GM20000 (cell line): ENCODE results near the gene MCF2L2.

Experiments used
- DNase-seq: peaks from one replicate; pipeline ENCODE4 v3.0.0; 2012; ENCODE audit warnings: low spot score
- TF ChIP-seq, protein P1 (sequence below): IDR thresholded peaks from 2 replicates; pipeline ENCODE4 v1.5.1; 2012; ENCODE audit warnings: mild to moderate bottlenecking, control low read depth; ENCODE audit errors: extremely low read depth, missing control alignments

MCF2L2 gene

DNA sequence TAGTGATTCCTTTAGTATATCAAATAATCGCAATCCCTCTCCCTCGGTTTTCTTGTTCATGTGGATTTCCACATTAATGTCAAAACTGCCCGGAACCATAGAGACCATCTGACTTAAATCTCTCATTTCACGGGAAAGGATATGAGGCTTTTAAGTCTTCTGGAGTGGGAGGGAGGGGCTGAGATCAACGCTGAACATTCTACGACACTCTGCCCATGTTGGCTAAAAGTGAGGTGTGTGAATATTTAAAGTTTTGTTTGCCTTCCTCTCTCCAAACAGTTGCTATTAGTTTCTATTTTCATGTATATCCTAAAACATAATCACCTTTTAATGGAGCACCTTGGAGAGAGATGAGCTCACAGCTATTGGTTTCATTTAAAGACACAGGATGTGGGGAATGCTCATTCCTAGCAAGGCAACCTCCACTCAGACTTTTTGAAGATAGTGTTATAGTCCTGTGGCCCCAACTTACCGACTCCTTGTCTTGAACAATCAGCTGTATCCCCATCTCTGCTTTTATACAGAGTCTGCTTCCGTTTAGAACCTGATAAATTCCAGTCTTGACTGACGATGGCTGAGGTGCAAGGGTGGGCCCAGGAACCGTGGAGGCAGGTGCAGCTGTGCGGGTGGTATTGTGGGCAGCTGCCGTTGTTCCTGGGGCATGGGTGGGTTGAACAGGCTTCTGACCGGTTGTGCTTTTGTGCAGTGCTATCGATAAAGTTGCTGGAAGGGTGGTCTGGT lies 275.0 kb downstream of the MCF2L2 start:
- no peak for DNase-seq
- TF ChIP-seq, protein P1, sequence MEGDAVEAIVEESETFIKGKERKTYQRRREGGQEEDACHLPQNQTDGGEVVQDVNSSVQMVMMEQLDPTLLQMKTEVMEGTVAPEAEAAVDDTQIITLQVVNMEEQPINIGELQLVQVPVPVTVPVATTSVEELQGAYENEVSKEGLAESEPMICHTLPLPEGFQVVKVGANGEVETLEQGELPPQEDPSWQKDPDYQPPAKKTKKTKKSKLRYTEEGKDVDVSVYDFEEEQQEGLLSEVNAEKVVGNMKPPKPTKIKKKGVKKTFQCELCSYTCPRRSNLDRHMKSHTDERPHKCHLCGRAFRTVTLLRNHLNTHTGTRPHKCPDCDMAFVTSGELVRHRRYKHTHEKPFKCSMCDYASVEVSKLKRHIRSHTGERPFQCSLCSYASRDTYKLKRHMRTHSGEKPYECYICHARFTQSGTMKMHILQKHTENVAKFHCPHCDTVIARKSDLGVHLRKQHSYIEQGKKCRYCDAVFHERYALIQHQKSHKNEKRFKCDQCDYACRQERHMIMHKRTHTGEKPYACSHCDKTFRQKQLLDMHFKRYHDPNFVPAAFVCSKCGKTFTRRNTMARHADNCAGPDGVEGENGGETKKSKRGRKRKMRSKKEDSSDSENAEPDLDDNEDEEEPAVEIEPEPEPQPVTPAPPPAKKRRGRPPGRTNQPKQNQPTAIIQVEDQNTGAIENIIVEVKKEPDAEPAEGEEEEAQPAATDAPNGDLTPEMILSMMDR, result no peak

DNA sequence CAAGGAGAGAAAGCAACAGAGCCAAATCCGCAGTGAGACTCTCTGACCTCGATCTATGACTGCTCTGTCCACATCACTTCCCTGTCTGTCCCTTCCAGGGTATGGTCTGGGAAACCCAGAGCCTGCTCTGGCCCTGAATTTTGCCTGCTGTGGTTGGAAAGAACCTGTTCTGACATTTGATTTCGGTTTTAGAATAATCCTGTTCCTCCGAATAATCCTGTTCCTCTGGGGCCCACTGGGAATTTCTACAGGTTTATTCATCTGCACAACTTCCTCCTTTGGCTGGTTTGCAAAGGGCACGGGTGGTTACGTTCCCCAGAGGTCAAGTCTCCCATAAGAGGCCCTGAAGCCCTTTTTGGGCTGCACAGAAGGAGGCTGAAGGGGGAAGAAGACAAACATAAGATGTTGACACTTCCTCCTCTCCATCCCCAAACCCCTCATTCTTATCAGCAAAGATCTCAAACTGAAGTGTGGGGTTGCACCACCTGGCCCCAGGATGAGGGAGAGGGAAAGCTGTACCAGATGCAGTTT lies 276.5 kb downstream of the MCF2L2 start:
- TF ChIP-seq, protein P1, result no peak
- no peak for DNase-seq

DNA sequence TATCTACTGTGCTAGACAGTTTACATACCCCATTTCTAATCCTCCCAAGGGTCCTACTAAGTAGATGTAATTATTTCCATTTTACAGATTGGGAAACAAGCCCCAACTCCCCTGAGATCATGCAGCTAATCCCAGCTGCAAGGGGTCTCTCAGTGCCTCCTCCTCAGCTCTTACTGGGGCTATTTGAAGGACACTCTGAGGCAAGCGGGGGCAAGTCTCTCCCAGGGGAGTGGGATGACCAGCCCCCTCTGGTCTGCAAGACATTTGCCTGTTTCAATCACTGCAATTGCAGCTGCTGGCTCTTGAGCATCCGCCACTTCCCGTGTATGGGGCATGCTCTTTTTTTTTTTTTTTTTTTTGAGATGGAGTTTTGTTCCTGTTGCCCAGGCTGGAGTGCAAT lies 277.3 kb downstream of the MCF2L2 start:
- no peak for DNase-seq
- TF ChIP-seq, protein P1, result no peak

GRCh38 chr3:183149915-183150750 lies 278.3 kb downstream of the MCF2L2 start:
- no peak for DNase-seq
- TF ChIP-seq, protein P1, result no peak

DNA sequence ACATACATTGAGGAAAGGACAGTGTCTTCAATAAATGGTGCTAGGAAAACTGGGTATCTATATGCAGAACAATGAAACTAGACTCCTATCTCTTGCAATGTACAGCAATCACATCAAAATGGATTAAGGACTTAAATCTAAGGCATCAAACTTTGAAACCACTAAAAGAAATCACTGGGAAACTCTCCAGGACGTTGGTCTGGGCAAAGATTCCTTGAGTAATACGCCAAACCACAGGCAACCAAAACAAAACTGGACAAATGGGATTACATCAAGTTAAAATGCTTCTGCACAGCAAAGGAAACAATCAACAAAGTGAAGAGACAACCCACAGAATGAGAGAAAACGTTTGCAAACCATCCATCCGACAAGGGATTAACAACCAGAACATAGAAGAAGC lies 280.4 kb downstream of the MCF2L2 start:
- DNase-seq, result no peak
- TF ChIP-seq, protein P1, result no peak

DNA sequence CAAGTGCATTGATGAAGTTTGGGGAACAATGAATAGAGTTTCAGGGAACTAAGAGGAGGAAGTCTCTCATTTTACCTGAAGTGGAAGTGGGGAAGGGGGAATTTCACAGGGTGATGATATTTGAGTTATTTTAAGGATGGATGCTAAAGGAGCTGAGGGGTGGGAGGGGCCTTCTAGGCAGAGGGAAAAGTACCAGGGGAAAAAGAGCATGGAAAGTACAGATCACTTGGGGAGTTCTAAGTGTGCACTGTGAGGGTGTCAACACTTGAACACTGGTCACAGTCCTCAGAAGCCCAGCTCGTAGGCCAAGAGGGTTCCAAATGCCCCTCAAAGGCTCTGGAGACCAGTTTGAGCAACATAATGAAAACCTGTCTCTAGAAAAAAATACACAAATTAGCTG lies 284.1 kb downstream of the MCF2L2 start:
- TF ChIP-seq, protein P1, result no peak
- no peak for DNase-seq

DNA sequence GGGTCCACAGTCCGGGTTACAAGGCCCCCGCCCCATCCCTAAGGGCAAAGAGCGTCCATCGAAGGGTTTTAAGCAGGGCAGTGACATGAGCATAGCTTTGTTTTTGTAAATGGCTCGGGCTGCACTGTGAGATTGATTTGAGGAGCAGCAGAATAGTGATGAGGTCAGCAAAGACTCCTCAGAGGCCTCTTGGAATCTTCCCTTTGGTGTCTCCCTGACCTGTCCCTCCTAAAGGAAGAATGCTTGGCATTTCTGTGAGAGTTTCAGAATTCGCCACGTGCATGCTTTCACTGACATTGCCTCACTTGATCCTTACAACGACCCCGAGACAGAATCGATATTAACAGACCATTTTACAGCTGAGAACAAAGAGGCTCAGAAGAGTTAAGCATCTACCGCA lies 286.2 kb downstream of the MCF2L2 start:
- TF ChIP-seq, protein P1, result no peak
- DNase-seq, result no peak
